Psoas muscle (tissue), 8 donors: ENCODE data around the gene SCUBE1. TPM values are rescaled to one million over a fixed set of nuclear protein-coding genes. Genes with fewer than 3 reads are reported as not detected.

ENCODE experiments used
- ATAC-seq, 4 donors: fragments of 200-7000 bp; cut with Tn5 transposase; one replicate each; pipeline ENCODE4 v1.9.1; 2020; ENCODE audit warnings: moderate library complexity in 3 of 4, mild to moderate bottlenecking in 2 of 4
- DNase-seq, 2 donors: peaks; one replicate each; pipeline ENCODE4 v3.0.0-alpha.2; 2020
- H3K27ac ChIP-seq: fragments of 200-600 bp; one replicate; pipeline ENCODE4 v1.8.0; 2022
- H3K27me3 ChIP-seq, 3 donors: fragments of 200-600 bp in 1 of 3; one replicate each; pipeline versions ENCODE4 v1.6.1 to v1.8.0; 2013 to 2022; ENCODE audit warnings: low read length in 2 of 3, mild to moderate bottlenecking in 2 of 3, moderate library complexity in 1 of 3; ENCODE audit not compliant: insufficient read depth in 3 of 3
- H3K36me3 ChIP-seq, 2 donors: fragments of 200-600 bp in 1 of 2; one replicate each; pipeline versions ENCODE4 v1.6.1 to v1.8.0; 2013 to 2022; ENCODE audit warnings: low read depth in 1 of 2, mild to moderate bottlenecking in 1 of 2, moderate library complexity in 1 of 2; ENCODE audit not compliant: insufficient read depth in 1 of 2
- H3K4me1 ChIP-seq: fragments of 200-600 bp; one replicate; pipeline ENCODE4 v1.8.0; 2022
- H3K4me3 ChIP-seq: fragments of 200-600 bp; one replicate; pipeline ENCODE4 v1.8.0; 2022; ENCODE audit warnings: mild to moderate bottlenecking
- H3K9me3 ChIP-seq: fragments of 200-600 bp; one replicate; pipeline ENCODE4 v1.8.0; 2022
- WGBS, 3 donors: extraction: QIAGEN DNeasy Blood & Tissue Kit; methylation state at CpG; one replicate each; pipeline versions ENCODE4 v1.1.6 to v1.1.7; 2013; 5-methylcytosine and 5-hydroxymethylcytosine counted together
- intact Hi-C, 2 donors: fragments of 100-400 bp; cut with DNase I; formaldehyde crosslinking; loops; one replicate each; pipeline versions ENCODE4 v1.11.0 to v1.14.2; 2022
- polyA plus RNA-seq, 3 donors: library from polyadenylated mRNA; stranded (reverse); fragments of 200-250 nt; gene quantifications; one replicate each; pipeline ENCODE4 v1.2.3, GENCODE V29; 2013
- total RNA-seq, 4 donors: library from RNA; stranded (reverse); fragmentation: NEBNext Ultra II Directional in 2 of 4; extraction: Animal tissue kit (Norgen Biotek cat#: 25700) in 2 of 4; gene quantifications; one replicate each; pipeline versions ENCODE4 v1.2.1 to v1.2.4, GENCODE V29; 2021 to 2023
- TF ChIP-seq, protein P1 (sequence below): fragments of 200-600 bp; IDR thresholded peaks from one replicate; pipeline ENCODE4 v1.8.0; 2022; ENCODE audit warnings: antibody characterized with exemption
- donor health status: healthy with polysubstance abuse.
- donor health status: DM: no; HTN: no; CAD: no; lungs with moderate emphysema.
- donor health status: Bipolar disorder and iron deficiency.
- donor health status: healthy.
- donor health status: DM: yes; HTN: yes; CAD: no.
- donor health status: DM: no; HTN: no; CAD: no.
- donor health status: DM: no; HTN: no; CAD: no.
- donor health status: DM: yes; HTN: yes; CAD: no.

The SCUBE1 gene
- total and polyA plus RNA-seq, 7 donors = 0.04 to 0.19 (median 0.08) TPM

DNA sequence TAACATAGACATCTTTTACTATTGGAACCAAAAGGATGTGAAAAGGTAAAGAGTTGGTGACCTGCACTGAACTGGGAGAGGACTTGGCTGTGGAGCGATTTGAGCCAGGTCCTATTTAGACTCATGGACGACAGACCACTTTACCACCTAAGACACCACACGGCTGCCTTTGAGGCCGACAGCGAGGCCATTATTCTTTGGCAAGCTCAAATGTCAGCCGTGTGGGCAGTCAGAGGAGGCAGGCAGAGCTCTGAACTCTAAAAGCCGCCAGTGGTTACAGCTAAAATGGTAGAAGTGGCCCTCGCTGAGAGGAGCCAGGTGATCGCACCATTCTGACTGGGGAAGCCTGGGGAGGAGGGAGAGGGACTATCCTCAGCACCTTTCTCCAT, 50.5 kb downstream of the SCUBE1 start:
- intact Hi-C loops = no loop called here
- TF ChIP-seq, protein P1, sequence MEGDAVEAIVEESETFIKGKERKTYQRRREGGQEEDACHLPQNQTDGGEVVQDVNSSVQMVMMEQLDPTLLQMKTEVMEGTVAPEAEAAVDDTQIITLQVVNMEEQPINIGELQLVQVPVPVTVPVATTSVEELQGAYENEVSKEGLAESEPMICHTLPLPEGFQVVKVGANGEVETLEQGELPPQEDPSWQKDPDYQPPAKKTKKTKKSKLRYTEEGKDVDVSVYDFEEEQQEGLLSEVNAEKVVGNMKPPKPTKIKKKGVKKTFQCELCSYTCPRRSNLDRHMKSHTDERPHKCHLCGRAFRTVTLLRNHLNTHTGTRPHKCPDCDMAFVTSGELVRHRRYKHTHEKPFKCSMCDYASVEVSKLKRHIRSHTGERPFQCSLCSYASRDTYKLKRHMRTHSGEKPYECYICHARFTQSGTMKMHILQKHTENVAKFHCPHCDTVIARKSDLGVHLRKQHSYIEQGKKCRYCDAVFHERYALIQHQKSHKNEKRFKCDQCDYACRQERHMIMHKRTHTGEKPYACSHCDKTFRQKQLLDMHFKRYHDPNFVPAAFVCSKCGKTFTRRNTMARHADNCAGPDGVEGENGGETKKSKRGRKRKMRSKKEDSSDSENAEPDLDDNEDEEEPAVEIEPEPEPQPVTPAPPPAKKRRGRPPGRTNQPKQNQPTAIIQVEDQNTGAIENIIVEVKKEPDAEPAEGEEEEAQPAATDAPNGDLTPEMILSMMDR = no peak
- Histone ChIP-seq H3K4me3 (no peak overlapping the region), H3K9me3 (no peaks in the 10 kb centered on the region), H3K27me3 (peaks cover 0 to 37% (median 0%) of the 10 kb centered on the region in 3 donors), H3K36me3 (no peaks in the 10 kb centered on the region), H3K4me1 (no peaks in the 10 kb centered on the region), H3K27ac (no peak overlapping the region)
- ATAC-seq (no peak), DNase-seq (no peak)
- 64 to 76% (median 73%) methylated on average over 9 of the region's 9 CpGs for WGBS, 3 donors

DNA sequence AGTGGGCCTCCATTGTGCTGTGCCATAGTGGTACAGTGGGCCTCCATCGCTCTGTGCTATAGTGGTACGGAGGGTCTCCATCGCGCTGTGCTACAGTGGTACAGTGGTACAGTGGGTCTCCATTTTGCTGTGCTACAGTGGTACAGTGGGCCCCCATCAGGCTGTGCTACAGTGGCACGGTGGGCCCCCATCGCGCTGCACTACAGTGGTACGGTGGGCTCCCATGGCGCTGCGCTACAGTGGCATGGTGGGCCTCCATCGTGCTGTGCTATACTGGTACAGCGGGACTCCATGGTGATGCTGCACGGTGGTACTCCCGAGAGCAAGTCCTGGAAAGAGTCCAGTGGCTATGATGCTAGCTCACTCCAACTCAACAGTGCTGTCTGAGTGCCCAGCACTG, 51.8 kb downstream of the SCUBE1 start:
- Histone ChIP-seq H3K4me1 (no peaks in the 10 kb centered on the region), H3K4me3 (no peak overlapping the region), H3K9me3 (no peaks in the 10 kb centered on the region), H3K36me3 (no peaks in the 10 kb centered on the region), H3K27me3 (peaks cover 0 to 37% (median 0%) of the 10 kb centered on the region in 3 donors), H3K27ac (no peak overlapping the region)
- DNase-seq (no peak), ATAC-seq (no peak)
- 92 to 96% (median 92%) methylated on average over 14 of the region's 14 CpGs for WGBS, 3 donors
- intact Hi-C loops = no loop called here
- TF ChIP-seq, protein P1 = no peak

DNA sequence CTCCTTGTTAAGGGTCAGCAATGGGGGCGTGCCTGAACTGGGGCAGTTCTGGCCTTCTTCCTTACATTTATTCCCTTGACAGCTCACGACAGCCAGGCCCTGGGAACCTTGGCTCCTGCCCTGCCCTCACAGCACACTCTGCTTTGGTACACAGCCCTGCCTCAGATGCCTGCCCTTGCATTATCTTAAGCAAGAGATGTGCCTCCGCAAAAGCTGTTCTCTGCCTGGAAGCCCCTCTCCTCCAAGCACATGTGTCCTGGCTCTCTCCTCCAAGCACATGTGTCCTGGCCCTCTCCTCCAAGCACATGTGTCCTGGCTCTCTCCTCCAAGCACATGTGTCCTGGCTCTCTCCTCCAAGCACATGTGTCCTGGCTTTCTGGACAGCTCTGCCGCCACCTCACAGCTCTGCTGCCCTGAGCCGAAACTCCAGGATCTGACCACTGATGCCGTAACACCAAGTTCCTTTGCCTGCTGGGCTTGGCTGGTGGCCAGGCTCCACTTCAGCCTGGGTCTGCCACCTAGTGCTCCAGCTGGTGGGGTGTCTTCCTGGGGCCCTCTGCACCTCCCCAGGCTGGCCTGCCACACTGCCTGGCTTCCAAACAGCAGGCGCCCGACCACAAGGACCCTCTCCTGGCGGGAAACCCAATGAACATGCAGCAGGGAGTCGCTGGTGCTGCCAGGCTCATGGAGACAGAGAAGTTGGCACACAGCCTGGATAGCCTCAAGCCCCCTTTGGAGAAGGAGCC, 53.0 kb downstream of the SCUBE1 start:
- DNase-seq = peak; percentile 54 to 76
- peak in 1 of 4 donors; percentile 51 for ATAC-seq
- H3K4me1 ChIP-seq = no peaks in the 10 kb centered on the region
- H3K4me3 ChIP-seq = no peak overlapping the region
- no peak overlapping the region for H3K27ac ChIP-seq
- WGBS, 3 donors = 27 to 41% (median 34%) methylated on average over 10 of the region's 10 CpGs
- TF ChIP-seq, protein P1 = no peak
- no peaks in the 10 kb centered on the region for H3K36me3 ChIP-seq
- intact Hi-C loops = no loop called here
- peaks cover 0 to 37% (median 0%) of the 10 kb centered on the region in 3 donors for H3K27me3 ChIP-seq
- no peaks in the 10 kb centered on the region for H3K9me3 ChIP-seq

DNA sequence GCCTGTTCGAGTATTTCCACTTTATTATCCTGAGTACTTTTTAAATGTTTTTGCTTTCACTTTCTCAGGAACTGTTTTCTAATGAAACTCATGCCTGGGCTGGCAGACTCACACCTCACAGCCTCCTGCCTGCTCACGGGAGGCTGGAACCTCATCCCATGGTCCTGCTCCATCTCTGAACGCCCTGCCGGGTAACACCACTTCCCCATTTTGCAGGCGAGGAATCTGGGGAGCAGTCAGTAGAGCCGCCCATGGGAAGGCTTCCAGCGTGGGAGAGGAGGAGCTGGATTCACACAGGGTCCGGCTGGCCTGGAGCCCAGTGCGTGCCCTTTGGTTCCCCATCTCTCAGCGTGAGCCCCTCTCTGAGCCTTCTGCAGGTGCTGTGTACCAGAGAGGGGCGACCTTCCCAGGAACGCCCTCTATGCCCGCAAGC, 53.6 kb downstream of the SCUBE1 start:
- DNase-seq (no peak), ATAC-seq (no peak)
- Histone ChIP-seq H3K4me1 (no peaks in the 10 kb centered on the region), H3K9me3 (no peaks in the 10 kb centered on the region), H3K36me3 (no peaks in the 10 kb centered on the region), H3K27me3 (peaks cover 0 to 37% (median 0%) of the 10 kb centered on the region in 3 donors), H3K27ac (no peak overlapping the region), H3K4me3 (peak overlapping the region; percentile 18)
- 20 to 44% (median 29%) methylated on average over 13 of the region's 13 CpGs for WGBS, 3 donors
- TF ChIP-seq, protein P1 = no peak
- intact Hi-C loops = no loop called here
